ENCODE results near the gene MR1. TPM values are rescaled to one million over a fixed set of nuclear protein-coding genes. Genes with fewer than 3 reads are reported as not detected.
A peak's percentile ranks its signal among the peaks of the same experiment; 100 is the strongest.

MR1 gene
- total and polyA plus RNA-seq, 4 donors = 1.8 to 13.7 (median 5.1) TPM

GRCh38 chr1:181079382-181079781 lies 45.6 kb downstream of the MR1 start:
- H3K4me1 ChIP-seq (ENCODE audit: control insufficient read depth, insufficient read depth, low read length) = no peaks in the 10 kb centered on the region
- WGBS (ENCODE audit: insufficient coverage) = 100% methylated on average over 1 of the region's 2 CpGs
- no peak for DNase-seq (ENCODE audit: low read depth in 4 of 6, low spot score in 6 of 6)
- peaks cover 2% of the 10 kb centered on the region for H3K27me3 ChIP-seq (ENCODE audit: control insufficient read depth, insufficient read depth, low read length)
- H3K9me3 ChIP-seq (ENCODE audit: control insufficient read depth, insufficient read depth, low read length) = no peaks in the 10 kb centered on the region
- no peaks in the 10 kb centered on the region for H3K36me3 ChIP-seq (ENCODE audit: control insufficient read depth, insufficient read depth, low read length)
- no peak overlapping the region for H3K4me3 ChIP-seq (ENCODE audit: low read depth, low read length)
- no peak overlapping the region for H3K27ac ChIP-seq (ENCODE audit: low read depth, low read length)

GRCh38 chr1:181079920-181080319 lies 46.1 kb downstream of the MR1 start:
- H3K36me3 ChIP-seq (ENCODE audit: control insufficient read depth, insufficient read depth, low read length) = no peaks in the 10 kb centered on the region
- H3K9me3 ChIP-seq (ENCODE audit: control insufficient read depth, insufficient read depth, low read length) = no peaks in the 10 kb centered on the region
- H3K27me3 ChIP-seq (ENCODE audit: control insufficient read depth, insufficient read depth, low read length) = peaks cover 2% of the 10 kb centered on the region
- DNase-seq (ENCODE audit: low read depth in 4 of 6, low spot score in 6 of 6) = no peak
- no CpG with 5 or more reads among the region's 4 CpGs for WGBS (ENCODE audit: insufficient coverage)
- no peak overlapping the region for H3K4me3 ChIP-seq (ENCODE audit: low read depth, low read length)
- H3K27ac ChIP-seq (ENCODE audit: low read depth, low read length) = no peak overlapping the region
- no peaks in the 10 kb centered on the region for H3K4me1 ChIP-seq (ENCODE audit: control insufficient read depth, insufficient read depth, low read length)

GRCh38 chr1:181080556-181080955 lies 46.8 kb downstream of the MR1 start:
- DNase-seq (ENCODE audit: low read depth in 4 of 6, low spot score in 6 of 6) = no peak
- H3K27ac ChIP-seq (ENCODE audit: low read depth, low read length) = no peak overlapping the region
- WGBS (ENCODE audit: insufficient coverage) = 100% methylated on average over 4 of the region's 4 CpGs

GRCh38 chr1:181081395-181081794 lies 47.6 kb downstream of the MR1 start:
- H3K27me3 ChIP-seq (ENCODE audit: control insufficient read depth, insufficient read depth, low read length) = peaks cover 2% of the 10 kb centered on the region
- DNase-seq (ENCODE audit: low read depth in 4 of 6, low spot score in 6 of 6) = peak in 1 of 6 donors; percentile 78
- H3K9me3 ChIP-seq (ENCODE audit: control insufficient read depth, insufficient read depth, low read length) = no peaks in the 10 kb centered on the region
- 30% methylated on average over 2 of the region's 3 CpGs for WGBS (ENCODE audit: insufficient coverage)
- no peaks in the 10 kb centered on the region for H3K4me1 ChIP-seq (ENCODE audit: control insufficient read depth, insufficient read depth, low read length)
- H3K36me3 ChIP-seq (ENCODE audit: control insufficient read depth, insufficient read depth, low read length) = no peaks in the 10 kb centered on the region
- no peak overlapping the region for H3K27ac ChIP-seq (ENCODE audit: low read depth, low read length)
- H3K4me3 ChIP-seq (ENCODE audit: low read depth, low read length) = no peak overlapping the region

More at GRCh38 chr1:181080556-181080955, 46.8 kb downstream of the MR1 start:
- Histone ChIP-seq H3K36me3 (ENCODE audit: control insufficient read depth, insufficient read depth, low read length) (no peaks in the 10 kb centered on the region), H3K27me3 (ENCODE audit: control insufficient read depth, insufficient read depth, low read length) (peaks cover 2% of the 10 kb centered on the region), H3K4me1 (ENCODE audit: control insufficient read depth, insufficient read depth, low read length) (no peaks in the 10 kb centered on the region), H3K9me3 (ENCODE audit: control insufficient read depth, insufficient read depth, low read length) (no peaks in the 10 kb centered on the region), H3K4me3 (ENCODE audit: low read depth, low read length) (no peak overlapping the region)

GRCh38 chr1:181083842-181084605 lies 50.2 kb downstream of the MR1 start:
- H3K27me3 ChIP-seq (ENCODE audit: control insufficient read depth, insufficient read depth, low read length) = no peaks in the 10 kb centered on the region
- no peak overlapping the region for H3K4me3 ChIP-seq (ENCODE audit: low read depth, low read length)
- H3K9me3 ChIP-seq (ENCODE audit: control insufficient read depth, insufficient read depth, low read length) = no peaks in the 10 kb centered on the region
- 57% methylated on average over 3 of the region's 6 CpGs for WGBS (ENCODE audit: insufficient coverage)
- no peaks in the 10 kb centered on the region for H3K36me3 ChIP-seq (ENCODE audit: control insufficient read depth, insufficient read depth, low read length)
- H3K27ac ChIP-seq (ENCODE audit: low read depth, low read length) = no peak overlapping the region
- peak in 1 of 6 donors; percentile 28 for DNase-seq (ENCODE audit: low read depth in 4 of 6, low spot score in 6 of 6)
- peaks cover 5% of the 10 kb centered on the region for H3K4me1 ChIP-seq (ENCODE audit: control insufficient read depth, insufficient read depth, low read length)

GRCh38 chr1:181084606-181084969 lies 50.8 kb downstream of the MR1 start:
- no peaks in the 10 kb centered on the region for H3K9me3 ChIP-seq (ENCODE audit: control insufficient read depth, insufficient read depth, low read length)
- 0% methylated on average over 1 of the region's 4 CpGs for WGBS (ENCODE audit: insufficient coverage)
- peaks cover 5% of the 10 kb centered on the region for H3K4me1 ChIP-seq (ENCODE audit: control insufficient read depth, insufficient read depth, low read length)
- H3K27me3 ChIP-seq (ENCODE audit: control insufficient read depth, insufficient read depth, low read length) = no peaks in the 10 kb centered on the region
- DNase-seq (ENCODE audit: low read depth in 4 of 6, low spot score in 6 of 6) = no peak
- no peak overlapping the region for H3K27ac ChIP-seq (ENCODE audit: low read depth, low read length)
- H3K36me3 ChIP-seq (ENCODE audit: control insufficient read depth, insufficient read depth, low read length) = no peaks in the 10 kb centered on the region
- no peak overlapping the region for H3K4me3 ChIP-seq (ENCODE audit: low read depth, low read length)

GRCh38 chr1:181086091-181086490 lies 52.3 kb downstream of the MR1 start:
- no peaks in the 10 kb centered on the region for H3K36me3 ChIP-seq (ENCODE audit: control insufficient read depth, insufficient read depth, low read length)
- peaks cover 13% of the 10 kb centered on the region for H3K4me1 ChIP-seq (ENCODE audit: control insufficient read depth, insufficient read depth, low read length)
- 87% methylated on average over 1 of the region's 1 CpG for WGBS (ENCODE audit: insufficient coverage)
- H3K9me3 ChIP-seq (ENCODE audit: control insufficient read depth, insufficient read depth, low read length) = no peaks in the 10 kb centered on the region
- DNase-seq (ENCODE audit: low read depth in 4 of 6, low spot score in 6 of 6) = no peak
- H3K27ac ChIP-seq (ENCODE audit: low read depth, low read length) = no peak overlapping the region
- no peak overlapping the region for H3K4me3 ChIP-seq (ENCODE audit: low read depth, low read length)
- H3K27me3 ChIP-seq (ENCODE audit: control insufficient read depth, insufficient read depth, low read length) = no peaks in the 10 kb centered on the region

GRCh38 chr1:181086926-181087325 lies 53.1 kb downstream of the MR1 start:
- Histone ChIP-seq H3K36me3 (ENCODE audit: control insufficient read depth, insufficient read depth, low read length) (no peaks in the 10 kb centered on the region), H3K9me3 (ENCODE audit: control insufficient read depth, insufficient read depth, low read length) (no peaks in the 10 kb centered on the region), H3K27me3 (ENCODE audit: control insufficient read depth, insufficient read depth, low read length) (no peaks in the 10 kb centered on the region), H3K4me3 (ENCODE audit: low read depth, low read length) (no peak overlapping the region), H3K4me1 (ENCODE audit: control insufficient read depth, insufficient read depth, low read length) (peaks cover 13% of the 10 kb centered on the region), H3K27ac (ENCODE audit: low read depth, low read length) (no peak overlapping the region)
- DNase-seq (ENCODE audit: low read depth in 4 of 6, low spot score in 6 of 6) = no peak
- WGBS (ENCODE audit: insufficient coverage) = no CpG with 5 or more reads among the region's 5 CpGs

- H3K27me3 ChIP-seq (ENCODE audit: control insufficient read depth, insufficient read depth, low read length) = no peaks in the 10 kb centered on the region
- peak in 1 of 6 donors; percentile 12 for DNase-seq (ENCODE audit: low read depth in 4 of 6, low spot score in 6 of 6)
- no peaks in the 10 kb centered on the region for H3K9me3 ChIP-seq (ENCODE audit: control insufficient read depth, insufficient read depth, low read length)
- 90% methylated on average over 6 of the region's 8 CpGs for WGBS (ENCODE audit: insufficient coverage)
- H3K36me3 ChIP-seq (ENCODE audit: control insufficient read depth, insufficient read depth, low read length) = no peaks in the 10 kb centered on the region
- no peak overlapping the region for H3K27ac ChIP-seq (ENCODE audit: low read depth, low read length)
- no peak overlapping the region for H3K4me3 ChIP-seq (ENCODE audit: low read depth, low read length)
- H3K4me1 ChIP-seq (ENCODE audit: control insufficient read depth, insufficient read depth, low read length) = peaks cover 15% of the 10 kb centered on the region
These were observed 53.7 kb downstream of the MR1 start for GRCh38 chr1:181087400-181087901.

Data from spinal cord (tissue), 10 donors.